ENCODE results near the gene C1QC.

C1QC gene

GRCh38 chr1:22643381-22643780 lies at the start of gene C1QC:
TSS of gene C1QC (plus strand) at chr1:22643633. CDS start at chr1:22644024, 391 bp downstream.
- DNase-seq = no peak

DNA sequence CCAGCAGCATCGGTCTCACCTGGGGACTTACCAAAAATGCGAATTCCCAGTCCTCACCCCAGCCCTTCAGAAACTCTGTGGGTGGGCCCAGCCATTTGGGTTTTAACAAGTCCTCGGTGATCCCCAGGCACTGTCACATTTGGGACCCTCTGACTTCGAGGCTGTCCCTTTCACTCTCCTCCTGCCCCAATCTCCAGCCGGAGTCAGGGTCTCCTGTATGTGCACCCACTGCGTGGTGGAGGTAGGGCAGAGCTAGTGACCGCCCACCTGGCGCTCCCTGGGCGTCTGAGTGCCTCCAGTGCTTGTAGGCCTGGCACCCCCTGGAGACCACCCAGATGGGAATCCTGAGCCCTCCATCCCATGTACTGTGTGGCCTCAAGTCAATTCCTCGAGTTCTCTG lies 49.0 kb upstream of the C1QC start:
- no peak for DNase-seq

DNA sequence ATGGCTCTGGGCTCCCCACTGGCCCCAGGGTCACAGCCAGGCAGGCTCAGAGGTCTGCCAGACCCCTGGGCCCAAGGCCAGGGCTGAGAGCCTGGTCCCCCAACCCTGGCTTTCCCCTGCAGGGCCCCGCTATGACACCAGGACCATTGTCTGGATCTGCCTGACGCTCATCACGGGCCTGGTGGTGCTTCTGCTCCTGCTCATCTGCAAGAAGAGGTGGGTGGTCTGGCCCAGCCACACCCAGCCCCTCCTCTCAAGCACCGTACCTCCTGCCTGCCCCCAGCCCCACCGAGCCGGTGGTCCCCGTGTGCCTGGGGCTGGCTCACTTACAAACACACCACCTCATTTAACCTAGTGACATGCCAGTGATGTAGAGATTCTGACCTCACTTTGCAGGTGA lies 48.3 kb upstream of the C1QC start:
- DNase-seq = no peak

DNA sequence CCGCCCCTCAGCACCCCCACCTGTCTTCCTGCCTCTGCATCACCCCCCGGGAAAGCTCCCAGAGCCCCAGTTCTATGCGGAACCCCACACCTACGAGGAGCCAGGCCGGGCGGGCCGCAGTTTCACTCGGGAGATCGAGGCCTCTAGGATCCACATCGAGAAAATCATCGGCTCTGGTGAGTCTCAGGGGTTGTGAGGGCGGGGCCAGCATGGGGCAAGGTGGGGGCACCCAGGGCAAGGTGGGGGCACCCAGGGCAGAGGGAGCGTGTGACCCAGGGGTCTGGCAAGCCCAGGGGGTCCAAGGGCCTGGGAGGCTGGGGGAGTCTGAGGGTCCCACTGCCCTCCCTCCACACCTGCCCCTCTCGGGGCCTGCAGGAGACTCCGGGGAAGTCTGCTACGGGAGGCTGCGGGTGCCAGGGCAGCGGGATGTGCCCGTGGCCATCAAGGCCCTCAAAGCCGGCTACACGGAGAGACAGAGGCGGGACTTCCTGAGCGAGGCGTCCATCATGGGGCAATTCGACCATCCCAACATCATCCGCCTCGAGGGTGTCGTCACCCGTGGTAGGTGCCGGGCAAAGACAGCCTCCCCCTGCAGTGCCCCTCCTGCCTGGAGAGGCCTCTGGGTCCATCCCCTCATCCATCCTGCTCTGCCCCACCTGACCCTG lies 46.0 kb upstream of the C1QC start:
- DNase-seq = no peak

DNA sequence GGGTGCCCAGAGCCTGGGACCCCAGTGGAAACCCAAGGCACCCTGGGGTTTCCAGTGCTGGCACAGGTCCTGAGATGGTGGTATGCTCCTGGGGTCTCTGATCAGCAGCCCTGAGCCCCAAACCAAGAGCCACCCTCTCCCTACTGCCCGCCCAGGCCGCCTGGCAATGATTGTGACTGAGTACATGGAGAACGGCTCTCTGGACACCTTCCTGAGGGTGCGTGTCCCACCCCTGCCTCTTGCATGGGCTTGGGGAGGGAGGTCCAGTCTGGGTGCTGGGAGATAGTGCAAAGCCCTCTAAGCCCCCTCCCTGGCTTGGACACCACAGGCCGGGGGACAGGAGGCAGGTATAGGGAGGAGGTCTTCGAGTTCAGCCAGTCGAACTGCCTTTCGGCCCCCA lies 45.4 kb upstream of the C1QC start:
- DNase-seq = no peak

DNA sequence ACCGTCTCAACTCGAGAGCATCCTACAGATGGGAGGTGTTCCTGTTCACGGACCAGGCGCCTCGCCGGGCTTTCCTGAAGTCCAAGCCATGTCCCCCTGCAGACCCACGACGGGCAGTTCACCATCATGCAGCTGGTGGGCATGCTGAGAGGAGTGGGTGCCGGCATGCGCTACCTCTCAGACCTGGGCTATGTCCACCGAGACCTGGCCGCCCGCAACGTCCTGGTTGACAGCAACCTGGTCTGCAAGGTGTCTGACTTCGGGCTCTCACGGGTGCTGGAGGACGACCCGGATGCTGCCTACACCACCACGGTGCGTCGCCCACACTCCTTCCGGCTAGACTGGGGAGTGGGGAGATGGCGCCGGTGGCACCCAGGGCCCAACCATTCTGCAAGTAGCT lies 44.7 kb upstream of the C1QC start:
- no peak for DNase-seq

- DNase-seq = peak; percentile 74
These were observed 43.2 kb upstream of the C1QC start for GRCh38 chr1:22600071-22600816.

DNA sequence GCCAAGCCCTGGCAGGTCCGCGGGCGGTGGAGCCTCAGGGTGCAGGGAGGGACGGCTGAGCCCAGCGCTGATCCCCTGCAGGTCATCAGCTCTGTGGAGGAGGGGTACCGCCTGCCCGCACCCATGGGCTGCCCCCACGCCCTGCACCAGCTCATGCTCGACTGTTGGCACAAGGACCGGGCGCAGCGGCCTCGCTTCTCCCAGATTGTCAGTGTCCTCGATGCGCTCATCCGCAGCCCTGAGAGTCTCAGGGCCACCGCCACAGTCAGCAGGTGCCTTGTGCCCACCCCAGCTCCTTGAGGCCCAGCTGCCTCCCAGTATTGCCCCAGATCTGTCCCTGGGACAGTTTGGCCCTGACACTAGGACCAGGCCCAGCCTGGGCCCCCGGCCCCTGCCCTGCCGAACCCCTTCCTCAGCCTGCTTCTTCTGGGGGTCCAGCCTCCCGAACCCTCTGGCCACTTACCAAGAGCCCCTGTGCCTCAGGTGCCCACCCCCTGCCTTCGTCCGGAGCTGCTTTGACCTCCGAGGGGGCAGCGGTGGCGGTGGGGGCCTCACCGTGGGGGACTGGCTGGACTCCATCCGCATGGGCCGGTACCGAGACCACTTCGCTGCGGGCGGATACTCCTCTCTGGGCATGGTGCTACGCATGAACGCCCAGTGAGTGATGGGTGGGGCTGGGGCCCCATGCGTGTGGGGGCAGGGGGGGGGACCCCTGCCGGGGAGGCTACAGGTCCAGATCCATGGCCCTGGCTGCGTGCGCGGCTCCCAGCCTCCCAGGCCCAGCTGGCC lies 42.4 kb upstream of the C1QC start:
- DNase-seq = no peak

- DNase-seq = no peak
These were observed 41.8 kb upstream of the C1QC start for GRCh38 chr1:22601610-22602009.

- DNase-seq = no peak
These were observed 41.2 kb upstream of the C1QC start for GRCh38 chr1:22602060-22602740.

GRCh38 chr1:22606161-22606560 lies 37.3 kb upstream of the C1QC start:
- DNase-seq = no peak

DNA sequence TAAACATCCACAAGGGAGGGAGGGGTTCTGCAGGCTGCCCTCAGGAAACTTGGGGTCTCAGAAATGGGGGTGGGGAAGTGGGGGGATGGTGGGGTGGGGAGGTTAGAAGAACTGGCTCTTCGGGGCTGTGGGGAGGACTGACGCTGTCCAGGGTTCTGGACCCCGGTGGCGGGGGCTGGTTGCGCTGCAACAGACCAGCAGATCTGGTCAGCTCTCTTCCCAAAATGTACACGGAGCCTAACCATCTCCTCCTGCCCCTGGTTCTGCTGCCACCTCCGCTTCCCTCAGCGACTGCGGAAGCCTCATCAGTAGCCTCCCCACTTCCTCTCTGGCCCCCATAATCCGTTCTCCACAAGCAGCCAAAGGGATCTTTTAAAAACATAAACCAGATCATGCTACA lies 36.3 kb upstream of the C1QC start:
- DNase-seq = no peak

- no peak for DNase-seq
These were observed 35.1 kb upstream of the C1QC start for GRCh38 chr1:22608361-22608760.

- no peak for DNase-seq
These were observed 34.1 kb upstream of the C1QC start for GRCh38 chr1:22609291-22609690.

- no peak for DNase-seq
These were observed 31.9 kb upstream of the C1QC start for GRCh38 chr1:22611530-22611947.

- peak; percentile 16 for DNase-seq
These were observed 30.5 kb upstream of the C1QC start for GRCh38 chr1:22612671-22613571.

GRCh38 chr1:22613572-22613918 lies 29.9 kb upstream of the C1QC start:
- no peak for DNase-seq

DNA sequence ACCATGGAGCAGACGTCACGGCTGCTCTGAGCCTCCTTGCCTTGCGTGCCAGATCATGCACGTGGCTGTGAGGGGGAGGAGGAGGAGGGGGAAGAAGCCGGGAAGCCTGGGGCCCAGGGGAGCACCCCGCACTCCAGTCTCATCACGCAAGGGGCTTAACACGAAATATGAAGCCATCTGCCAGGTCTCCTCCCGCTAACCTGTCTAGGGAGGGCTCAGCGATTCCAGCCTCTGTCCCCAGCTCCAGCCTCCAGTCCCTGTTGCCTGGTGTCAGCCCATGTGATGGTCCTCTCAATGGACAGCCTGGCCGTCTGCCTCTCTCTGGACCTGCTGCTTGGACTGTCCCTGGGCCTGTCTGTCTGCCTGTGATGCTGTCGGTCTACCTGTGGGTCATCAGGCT lies 29.5 kb upstream of the C1QC start:
- no peak for DNase-seq

DNA sequence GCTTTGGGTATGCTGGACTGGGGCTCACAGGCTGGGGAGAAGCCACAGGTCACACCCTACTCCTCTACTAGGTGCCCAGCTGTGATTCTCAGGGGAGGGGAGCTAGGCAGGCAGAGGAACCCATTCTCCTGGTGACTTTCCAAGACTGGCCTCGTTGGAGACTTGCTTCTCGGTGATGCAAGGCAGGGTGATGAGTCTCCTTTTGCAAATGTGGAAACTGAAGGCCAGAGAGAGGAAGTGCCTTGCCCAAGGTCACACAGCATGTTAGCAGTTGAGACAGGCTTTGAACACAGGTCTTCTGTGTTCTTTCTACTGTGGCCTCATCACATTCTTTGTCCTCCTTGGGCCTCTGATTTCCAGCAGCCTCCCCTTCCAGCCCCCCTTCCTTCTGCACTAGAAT lies 27.5 kb upstream of the C1QC start:
- DNase-seq = no peak

GRCh38 chr1:22616571-22616970 lies 26.9 kb upstream of the C1QC start:
- no peak for DNase-seq

- peak; percentile 3 for DNase-seq
These were observed 25.4 kb upstream of the C1QC start for GRCh38 chr1:22618056-22618455.

GRCh38 chr1:22619252-22619651 lies 24.2 kb upstream of the C1QC start:
- DNase-seq = no peak
